ENCODE data around the gene AGBL4. TPM values are rescaled to one million over a fixed set of nuclear protein-coding genes. Genes with fewer than 3 reads are reported as not detected.

Gene AGBL4
- total and polyA plus RNA-seq, 11 donors: 0.40 to 1.4 (median 0.54) TPM; not detected in 3

DNA sequence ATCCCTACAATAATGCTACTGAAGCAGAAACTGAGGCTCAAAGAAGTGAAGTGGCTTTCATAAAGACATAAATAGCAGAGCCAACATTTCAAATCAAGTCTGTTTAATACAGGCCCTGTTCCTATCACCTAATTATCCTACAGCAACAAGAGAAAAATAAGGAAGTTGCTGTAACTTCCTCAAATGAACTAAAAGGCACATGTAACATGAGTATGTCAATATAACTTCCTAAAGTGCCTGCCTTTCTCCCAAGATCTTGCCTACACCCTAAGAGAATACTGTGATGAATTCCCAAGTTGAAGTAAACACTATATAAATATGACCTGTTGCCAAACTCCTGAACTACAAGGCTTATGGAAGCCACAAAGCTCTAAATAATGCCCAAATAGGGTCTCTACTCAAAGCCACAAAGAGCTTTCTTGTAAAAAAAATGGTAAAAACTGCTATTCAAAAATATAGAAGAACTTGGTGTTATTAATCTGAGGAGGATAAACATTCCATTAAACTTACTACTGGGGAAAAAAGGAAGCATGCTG lies 1255.7 kb downstream of the AGBL4 start:
- ATAC-seq (no peak), DNase-seq (no peak)
- no peak overlapping the region for H3K4me3 ChIP-seq
- H3K27ac ChIP-seq: no peak overlapping the region
- H3K36me3 ChIP-seq: peaks cover 0 to 25% (median 4%) of the 10 kb centered on the region in 9 donors
- intact Hi-C loops (cut with DNase I): no loop called here
- H3K27me3 ChIP-seq: no peaks in the 10 kb centered on the region
- H3K9me3 ChIP-seq: no peaks in the 10 kb centered on the region
- TF ChIP-seq, protein P1, sequence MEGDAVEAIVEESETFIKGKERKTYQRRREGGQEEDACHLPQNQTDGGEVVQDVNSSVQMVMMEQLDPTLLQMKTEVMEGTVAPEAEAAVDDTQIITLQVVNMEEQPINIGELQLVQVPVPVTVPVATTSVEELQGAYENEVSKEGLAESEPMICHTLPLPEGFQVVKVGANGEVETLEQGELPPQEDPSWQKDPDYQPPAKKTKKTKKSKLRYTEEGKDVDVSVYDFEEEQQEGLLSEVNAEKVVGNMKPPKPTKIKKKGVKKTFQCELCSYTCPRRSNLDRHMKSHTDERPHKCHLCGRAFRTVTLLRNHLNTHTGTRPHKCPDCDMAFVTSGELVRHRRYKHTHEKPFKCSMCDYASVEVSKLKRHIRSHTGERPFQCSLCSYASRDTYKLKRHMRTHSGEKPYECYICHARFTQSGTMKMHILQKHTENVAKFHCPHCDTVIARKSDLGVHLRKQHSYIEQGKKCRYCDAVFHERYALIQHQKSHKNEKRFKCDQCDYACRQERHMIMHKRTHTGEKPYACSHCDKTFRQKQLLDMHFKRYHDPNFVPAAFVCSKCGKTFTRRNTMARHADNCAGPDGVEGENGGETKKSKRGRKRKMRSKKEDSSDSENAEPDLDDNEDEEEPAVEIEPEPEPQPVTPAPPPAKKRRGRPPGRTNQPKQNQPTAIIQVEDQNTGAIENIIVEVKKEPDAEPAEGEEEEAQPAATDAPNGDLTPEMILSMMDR (IDR thresholded peaks at IDR 0.05): no peak
- no peak for TF ChIP-seq POLR2A (IDR thresholded peaks at IDR 0.05)
- H3K4me1 ChIP-seq: peaks cover 0 to 5% (median 0%) of the 10 kb centered on the region in 12 donors

DNA sequence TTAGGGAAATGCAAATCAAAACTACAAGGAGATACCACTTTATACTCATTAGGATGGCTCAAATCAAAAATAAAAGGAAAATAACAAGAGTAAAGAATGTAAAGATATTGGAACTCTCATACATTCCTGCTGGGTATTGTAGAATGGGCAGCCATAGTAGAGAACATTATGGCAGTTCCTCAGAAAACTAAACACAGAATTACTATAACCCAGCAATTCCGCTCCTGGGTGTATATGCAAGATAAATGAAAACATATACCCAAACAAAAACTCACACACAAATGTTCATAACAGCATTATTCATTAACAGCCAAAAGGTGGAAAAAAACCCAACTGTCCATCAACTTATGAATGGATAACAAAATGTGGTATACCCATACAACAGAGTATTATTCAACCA lies 1258.4 kb downstream of the AGBL4 start:
- Histone ChIP-seq H3K9me3 (no peaks in the 10 kb centered on the region), H3K4me3 (no peak overlapping the region), H3K36me3 (peaks cover 0 to 23% (median 6%) of the 10 kb centered on the region in 9 donors), H3K27me3 (no peaks in the 10 kb centered on the region), H3K4me1 (peaks cover 0 to 9% (median 0%) of the 10 kb centered on the region in 12 donors), H3K27ac (no peak overlapping the region)
- intact Hi-C loops (cut with DNase I): no loop called here
- DNase-seq: no peak
- no peak for TF ChIP-seq POLR2A (IDR thresholded peaks at IDR 0.05)
- TF ChIP-seq, protein P1 (IDR thresholded peaks at IDR 0.05): no peak
- 88 to 100% (median 95%) methylated on average over 1 of the region's 1 CpG for WGBS, 4 donors
- no peak for ATAC-seq

- TF ChIP-seq POLR2A (IDR thresholded peaks at IDR 0.05): no peak
- TF ChIP-seq, protein P1 (IDR thresholded peaks at IDR 0.05): no peak
- Histone ChIP-seq H3K9me3 (no peaks in the 10 kb centered on the region), H3K4me1 (peaks cover 0 to 9% (median 0%) of the 10 kb centered on the region in 12 donors), H3K27me3 (no peaks in the 10 kb centered on the region), H3K4me3 (no peak overlapping the region), H3K27ac (no peak overlapping the region), H3K36me3 (peaks cover 0 to 52% (median 25%) of the 10 kb centered on the region in 9 donors)
- WGBS, 4 donors: 75 to 92% (median 84%) methylated on average over 7 of the region's 7 CpGs
- intact Hi-C loops (cut with DNase I): no loop called here
- ATAC-seq (no peak), DNase-seq (no peak)
These were observed 1261.8 kb downstream of the AGBL4 start for GRCh38 chr1:48761986-48762385.

- H3K4me3 ChIP-seq: no peak overlapping the region
- no peak overlapping the region for H3K27ac ChIP-seq
- H3K4me1 ChIP-seq: peaks cover 0 to 9% (median 0%) of the 10 kb centered on the region in 12 donors
- TF ChIP-seq POLR2A (IDR thresholded peaks at IDR 0.05): no peak
- TF ChIP-seq, protein P1 (IDR thresholded peaks at IDR 0.05): no peak
- H3K27me3 ChIP-seq: no peaks in the 10 kb centered on the region
- ATAC-seq (no peak), DNase-seq (no peak)
- intact Hi-C loops (cut with DNase I): no loop called here
- no peaks in the 10 kb centered on the region for H3K9me3 ChIP-seq
- H3K36me3 ChIP-seq: peaks cover 0 to 52% (median 21%) of the 10 kb centered on the region in 9 donors
These were observed 1262.3 kb downstream of the AGBL4 start for GRCh38 chr1:48761411-48761810.

All from heart left ventricle (tissue), 16 donors.